Activated CD4-positive, alpha-beta T cell treated with anti-CD3 and anti-CD28 coated beads, Interleukin-2, amount 50 U/mL, for 24 hours (primary cell): ENCODE data around the gene ZEB2.

Source experiments
- DNase-seq, 2 donors: peaks; one replicate each; pipeline ENCODE4 v3.0.0-alpha.2; 2020; ENCODE audit warnings: low read depth in 1 of 2, low spot score in 1 of 2

The ZEB2 gene

GRCh38 chr2:144471305-144472045, 48.4 kb downstream of the ZEB2 start:
- DNase-seq, result no peak

GRCh38 chr2:144470816-144471215, 49.1 kb downstream of the ZEB2 start:
- no peak for DNase-seq

- no peak for DNase-seq
Observed at GRCh38 chr2:144470334-144470733, 49.6 kb downstream of the ZEB2 start.

- no peak for DNase-seq
Observed at GRCh38 chr2:144469798-144470197, 50.1 kb downstream of the ZEB2 start.

GRCh38 chr2:144468823-144469595, 50.9 kb downstream of the ZEB2 start:
- DNase-seq, result no peak

GRCh38 chr2:144467502-144468137, 52.3 kb downstream of the ZEB2 start:
- no peak for DNase-seq

GRCh38 chr2:144466637-144467036, 53.3 kb downstream of the ZEB2 start:
- no peak for DNase-seq

- no peak for DNase-seq
Observed at GRCh38 chr2:144465749-144466148, 54.2 kb downstream of the ZEB2 start.

GRCh38 chr2:144464730-144465129, 55.2 kb downstream of the ZEB2 start:
- DNase-seq, result no peak

GRCh38 chr2:144463266-144463665, 56.7 kb downstream of the ZEB2 start:
- DNase-seq, result no peak

GRCh38 chr2:144462266-144462665, 57.7 kb downstream of the ZEB2 start:
- no peak for DNase-seq

GRCh38 chr2:144461308-144461766, 58.6 kb downstream of the ZEB2 start:
- no peak for DNase-seq

GRCh38 chr2:144460727-144461307, 59.1 kb downstream of the ZEB2 start:
- no peak for DNase-seq

- no peak for DNase-seq
Observed at GRCh38 chr2:144459937-144460336, 60.0 kb downstream of the ZEB2 start.

GRCh38 chr2:144459286-144459685, 60.6 kb downstream of the ZEB2 start:
- no peak for DNase-seq

- DNase-seq, result no peak
Observed at GRCh38 chr2:144458541-144458940, 61.4 kb downstream of the ZEB2 start.

- no peak for DNase-seq
Observed at GRCh38 chr2:144456680-144457079, 63.2 kb downstream of the ZEB2 start.

GRCh38 chr2:144455987-144456386, 63.9 kb downstream of the ZEB2 start:
- no peak for DNase-seq

GRCh38 chr2:144454466-144455287, 65.2 kb downstream of the ZEB2 start:
- no peak for DNase-seq

GRCh38 chr2:144453486-144454158, 66.3 kb downstream of the ZEB2 start:
- DNase-seq, result no peak
